Inflammatory macrophage treated with lipopolysaccharide for 1 hour (primary cell): ENCODE data around the gene RNPEPL1.

Source experiments
- DNase-seq, 2 donors: peaks; one replicate each; pipeline ENCODE4 v3.0.0-alpha.2; 2020 to 2022

Gene RNPEPL1

GRCh38 chr2:240577281-240578109, 9.2 kb downstream of the RNPEPL1 start:
- DNase-seq = no peak

- DNase-seq = no peak
Measured at GRCh38 chr2:240578110-240578450, 9.8 kb downstream of the RNPEPL1 start.

- no peak for DNase-seq
Measured at GRCh38 chr2:240578488-240578887, 10.2 kb downstream of the RNPEPL1 start.

- DNase-seq = peak in 1 of 2 donors; percentile 9
Measured at GRCh38 chr2:240579071-240579762, 10.9 kb downstream of the RNPEPL1 start.

- peak; percentile 64 to 72 for DNase-seq
Measured at GRCh38 chr2:240579771-240580614, 11.7 kb downstream of the RNPEPL1 start.

- no peak for DNase-seq
Measured at GRCh38 chr2:240581811-240582210, 13.5 kb downstream of the RNPEPL1 start.

GRCh38 chr2:240582781-240583180, 14.5 kb downstream of the RNPEPL1 start:
- no peak for DNase-seq

- DNase-seq = no peak
Measured at GRCh38 chr2:240583774-240584173, 15.5 kb downstream of the RNPEPL1 start.

- DNase-seq = peak; percentile 48 to 64
Measured at GRCh38 chr2:240584486-240585031, 16.3 kb downstream of the RNPEPL1 start.

GRCh38 chr2:240585101-240585500, 16.8 kb downstream of the RNPEPL1 start:
- no peak for DNase-seq

- no peak for DNase-seq
Measured at GRCh38 chr2:240585681-240586197, 17.5 kb downstream of the RNPEPL1 start.

GRCh38 chr2:240586198-240586918, 18.1 kb downstream of the RNPEPL1 start, which contains the start of gene CAPN10:
Gene CAPN10, plus strand, starts transcription at chr2:240586734. Its CDS starts 178 bp downstream, at chr2:240586912.
- peak; percentile 95 to 97 for DNase-seq

GRCh38 chr2:240586919-240587800, 18.9 kb downstream of the RNPEPL1 start:
- DNase-seq = peak in 1 of 2 donors; percentile 8

GRCh38 chr2:240588006-240588655, 19.8 kb downstream of the RNPEPL1 start:
- DNase-seq = no peak

- DNase-seq = no peak
Measured at GRCh38 chr2:240588669-240589068, 20.4 kb downstream of the RNPEPL1 start.

GRCh38 chr2:240589375-240589774, 21.1 kb downstream of the RNPEPL1 start:
- no peak for DNase-seq

- DNase-seq = no peak
Measured at GRCh38 chr2:240589850-240590525, 21.7 kb downstream of the RNPEPL1 start.

- DNase-seq = no peak
Measured at GRCh38 chr2:240590681-240591111, 22.4 kb downstream of the RNPEPL1 start.

GRCh38 chr2:240591226-240591625, 22.9 kb downstream of the RNPEPL1 start:
- no peak for DNase-seq

- no peak for DNase-seq
Measured at GRCh38 chr2:240591784-240592183, 23.5 kb downstream of the RNPEPL1 start.
